Stimulated activated CD8-positive, alpha-beta memory T cell treated with anti-CD3 and anti-CD28 coated beads, Interleukin-7, amount 100 ng/mL, for 4 hours (primary cell): ENCODE results near the gene PTBP1.
"Not testable (repeated sequence)": the region's sequence is repeated elsewhere in the genome, so short reads cannot be mapped to it uniquely, and the experiment has no call there.

Experiments
- DNase-seq, 2 donors: peaks; one replicate each; pipeline ENCODE4 v3.0.0-alpha.2; 2020; ENCODE audit warnings: low read depth in 2 of 2

Gene PTBP1

DNA sequence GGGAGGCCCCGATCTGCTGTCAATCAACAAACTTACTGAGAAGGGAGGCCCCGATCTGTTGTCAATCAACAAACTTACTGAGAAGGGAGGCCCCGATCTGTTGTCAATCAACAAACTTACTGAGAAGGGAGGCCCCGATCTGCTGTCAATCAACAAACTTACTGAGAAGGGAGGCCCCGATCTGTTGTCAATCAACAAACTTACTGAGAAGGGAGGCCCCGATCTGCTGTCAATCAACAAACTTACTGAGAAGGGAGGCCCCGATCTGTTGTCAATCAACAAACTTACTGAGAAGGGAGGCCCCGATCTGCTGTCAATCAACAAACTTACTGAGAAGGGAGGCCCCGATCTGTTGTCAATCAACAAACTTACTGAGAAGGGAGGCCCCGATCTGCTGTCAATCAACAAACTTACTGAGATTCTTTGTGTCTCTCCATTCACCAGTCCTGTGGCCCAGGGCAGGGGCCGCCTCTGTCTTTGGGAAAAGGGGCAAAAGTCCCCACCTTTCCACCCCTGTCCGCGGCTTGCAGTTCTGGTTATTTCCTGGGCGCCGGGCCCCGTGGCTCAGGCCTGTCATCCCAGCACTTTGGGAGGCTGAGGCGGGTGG, 56.5 kb downstream of the PTBP1 start:
- not testable (repeated sequence) for DNase-seq

DNA sequence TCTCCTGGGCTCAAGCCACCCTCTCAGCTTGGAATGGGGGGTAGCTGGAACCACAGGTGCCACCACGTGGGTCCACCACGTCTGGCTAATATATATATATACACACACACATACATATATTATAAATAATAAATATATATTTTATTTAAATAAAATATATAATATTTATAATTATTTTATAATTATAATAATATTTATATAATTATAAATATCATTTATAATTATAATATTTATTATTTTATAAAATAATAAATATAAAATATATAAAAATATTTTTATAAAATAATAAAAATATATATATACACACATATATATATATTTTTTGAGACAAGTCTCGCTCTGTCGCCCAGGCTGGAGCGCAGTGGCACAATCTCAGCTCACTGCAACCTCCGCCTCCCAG, 57.3 kb downstream of the PTBP1 start:
- no peak for DNase-seq

DNA sequence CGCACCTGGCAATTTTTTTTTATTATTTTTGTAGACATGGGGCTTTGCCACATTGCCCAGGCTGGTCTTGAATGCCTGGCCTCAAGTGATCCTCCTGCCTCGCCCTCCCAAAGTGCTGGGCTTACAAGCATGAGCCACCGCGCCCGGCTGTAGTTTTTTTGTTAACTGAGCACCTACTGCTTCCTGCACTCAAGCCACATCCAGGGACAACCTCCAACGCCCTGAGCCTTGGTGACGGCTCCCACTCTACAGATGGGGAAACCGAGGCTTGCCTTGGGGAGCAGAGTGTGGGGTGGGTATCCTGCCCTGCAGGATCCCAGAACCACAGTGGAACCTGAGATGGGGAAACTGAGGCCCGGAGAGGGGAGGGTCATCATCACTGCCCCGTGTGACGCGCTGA, 57.9 kb downstream of the PTBP1 start:
- DNase-seq = no peak

DNA sequence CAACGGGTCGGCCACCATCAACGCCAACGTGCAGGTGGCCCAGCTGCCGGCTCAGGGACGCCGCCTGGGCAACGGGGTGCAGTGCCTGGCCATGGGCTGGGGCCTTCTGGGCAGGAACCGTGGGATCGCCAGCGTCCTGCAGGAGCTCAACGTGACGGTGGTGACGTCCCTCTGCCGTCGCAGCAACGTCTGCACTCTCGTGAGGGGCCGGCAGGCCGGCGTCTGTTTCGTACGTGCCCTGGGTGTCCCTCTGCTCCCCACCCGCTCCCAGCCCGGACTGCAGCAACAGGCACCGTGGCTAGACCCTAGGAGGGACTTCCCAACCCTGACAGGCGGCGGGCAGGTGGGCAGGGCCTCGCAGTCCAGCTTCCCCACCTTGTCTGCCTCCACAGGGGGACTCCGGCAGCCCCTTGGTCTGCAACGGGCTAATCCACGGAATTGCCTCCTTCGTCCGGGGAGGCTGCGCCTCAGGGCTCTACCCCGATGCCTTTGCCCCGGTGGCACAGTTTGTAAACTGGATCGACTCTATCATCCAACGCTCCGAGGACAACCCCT, 58.4 kb downstream of the PTBP1 start:
- no peak for DNase-seq

DNA sequence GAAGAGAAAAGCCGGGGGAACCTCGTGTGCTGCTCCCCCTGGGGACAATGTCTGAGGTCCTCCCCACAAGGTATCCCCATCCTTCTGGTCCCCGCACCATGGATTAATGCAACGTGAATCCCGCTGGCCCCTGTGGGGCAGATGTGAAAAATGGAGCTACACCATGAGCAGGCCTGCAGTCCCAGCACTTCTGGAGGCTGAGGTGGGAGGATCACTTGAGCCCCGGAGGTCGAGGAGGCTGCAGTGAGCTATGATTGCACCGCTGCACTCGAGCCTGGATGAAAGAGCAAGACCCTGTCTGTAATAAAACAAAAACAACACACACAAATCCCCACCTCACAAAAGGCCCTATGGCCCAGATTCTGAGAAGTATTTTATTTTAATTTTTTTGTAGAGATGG, 61.0 kb downstream of the PTBP1 start:
- no peak for DNase-seq

DNA sequence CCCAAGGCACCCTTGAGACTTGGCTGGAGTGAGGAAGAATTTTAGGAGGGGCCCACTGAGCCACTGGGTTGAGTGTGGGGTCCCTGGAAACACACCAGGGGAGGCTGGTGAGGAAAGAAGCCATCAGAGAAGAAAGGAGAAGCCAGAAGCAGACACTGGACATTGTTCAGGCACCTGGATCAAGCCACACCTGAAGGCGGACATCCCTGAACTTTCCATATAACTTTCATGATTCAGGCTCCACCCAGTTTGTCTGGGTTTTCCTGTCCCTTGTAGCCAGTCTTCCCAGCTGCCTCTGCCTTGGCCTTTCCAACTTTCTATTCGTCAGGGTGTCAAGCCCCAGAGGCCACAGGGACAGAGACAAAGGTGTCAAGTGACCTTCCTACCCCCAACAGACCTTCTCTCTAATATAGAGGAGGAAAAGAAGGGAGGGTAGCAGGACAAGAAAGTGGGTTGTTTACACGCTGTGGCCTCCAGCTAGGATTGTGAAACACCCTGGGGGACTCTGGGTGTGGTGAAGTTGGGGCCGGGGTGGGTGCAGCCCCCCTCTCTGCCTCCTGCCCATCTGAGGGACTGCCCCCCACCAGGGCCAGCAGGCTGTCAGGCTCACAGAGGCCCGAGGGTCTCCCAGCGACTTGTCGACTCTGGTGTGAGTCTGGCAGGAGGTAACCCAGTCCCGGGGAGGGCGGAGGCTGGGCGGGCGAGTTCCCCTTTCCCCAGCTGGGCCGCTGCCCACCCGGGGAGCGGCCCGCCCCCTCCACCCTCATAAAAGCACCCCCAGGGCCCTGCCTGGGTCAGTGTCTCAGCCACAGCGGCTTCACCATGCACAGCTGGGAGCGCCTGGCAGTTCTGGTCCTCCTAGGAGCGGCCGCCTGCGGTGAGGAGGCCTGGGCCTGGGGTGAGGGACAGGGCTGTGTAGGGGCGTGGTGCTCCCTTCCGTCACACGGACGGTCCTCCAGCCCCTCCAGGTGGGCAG, 61.9 kb downstream of the PTBP1 start, which contains the start of gene CFD:
CFD (plus strand) TSS at position 797 of the 976 bp plus-strand sequence; CDS start at position 823, 26 bp downstream.
- DNase-seq = no peak

DNA sequence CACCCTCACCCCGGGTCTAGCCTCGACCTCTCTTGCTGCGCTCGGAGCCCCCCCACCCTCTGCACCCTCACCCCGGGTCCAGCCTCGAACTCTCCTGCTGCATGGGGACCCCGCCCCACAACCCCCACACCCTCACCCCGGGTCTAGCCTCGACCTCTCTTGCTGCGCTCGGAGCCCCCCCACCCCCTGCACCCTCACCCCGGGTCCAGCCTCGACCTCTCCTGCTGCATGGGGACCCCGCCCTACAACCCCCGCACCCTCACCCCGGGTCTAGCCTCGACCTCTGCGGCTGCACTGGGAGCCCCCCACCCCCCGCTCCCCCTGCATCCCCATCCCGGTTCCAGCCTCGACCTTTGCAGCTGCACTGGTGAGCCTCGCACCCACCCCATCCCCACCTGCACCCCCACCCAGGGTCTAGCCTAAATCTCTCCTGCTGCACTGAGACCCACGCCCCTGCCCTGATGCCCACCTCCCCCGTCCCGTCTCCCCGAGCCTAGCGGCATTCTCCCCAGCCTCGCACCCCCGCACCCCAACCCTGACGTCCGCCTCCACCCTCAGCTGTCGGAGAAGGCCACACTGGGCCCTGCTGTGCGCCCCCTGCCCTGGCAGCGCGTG, 64.0 kb downstream of the PTBP1 start:
- DNase-seq = no peak
